G401.6 (cell line): ENCODE measurements around the gene TTC3.
"Not testable (repeated sequence)": the region's sequence is repeated elsewhere in the genome, so short reads cannot be mapped to it uniquely, and the experiment has no call there.

ENCODE experiments used
- FAIRE-seq: peaks from 2 replicates; lab custom pipeline; 2012; peaks lifted over from hg19 to GRCh38; lab: Jason Lieb, UNC

Gene TTC3

DNA sequence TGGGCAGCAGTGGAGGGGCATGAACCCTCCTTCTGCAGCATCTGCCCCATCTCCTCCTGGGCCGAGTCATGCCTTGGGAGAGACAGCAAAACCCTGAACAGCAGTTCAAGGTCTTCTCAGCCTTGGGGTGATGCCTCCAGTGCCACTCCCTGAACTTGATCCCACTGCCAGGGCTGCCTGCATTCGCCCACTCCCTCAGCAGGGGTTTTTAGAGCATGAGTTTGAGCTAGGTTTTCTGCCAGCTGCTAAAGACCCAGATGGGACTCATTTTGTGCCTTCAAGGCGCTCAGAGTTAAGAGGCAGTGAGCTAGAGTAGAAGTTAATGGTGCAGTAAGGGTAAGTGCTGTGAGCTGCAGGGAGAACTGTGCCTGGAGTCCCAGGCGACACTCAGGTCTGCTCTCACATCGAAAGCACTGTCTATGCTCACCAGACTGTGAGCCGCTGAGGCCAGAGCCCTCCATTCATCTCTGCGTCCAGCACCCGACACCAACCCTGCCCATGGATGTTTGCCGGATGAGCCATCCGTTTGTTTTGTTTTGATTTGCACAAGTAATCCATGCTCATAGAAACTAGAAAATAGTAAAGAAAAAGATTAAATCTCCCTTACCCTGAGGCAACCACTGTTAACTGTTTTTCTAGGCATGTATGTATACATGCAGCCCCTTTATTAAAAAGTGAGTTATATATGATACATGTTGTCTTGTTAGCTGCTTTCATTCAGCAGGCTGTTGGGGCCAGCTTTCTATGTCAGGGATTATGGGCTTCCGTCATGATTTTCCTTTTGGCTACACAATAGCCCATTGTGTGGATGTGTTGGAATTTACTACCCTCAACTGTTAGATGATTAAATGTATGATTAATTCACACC is 126.2 kb downstream of the TTC3 start:
- no peak for FAIRE-seq

DNA sequence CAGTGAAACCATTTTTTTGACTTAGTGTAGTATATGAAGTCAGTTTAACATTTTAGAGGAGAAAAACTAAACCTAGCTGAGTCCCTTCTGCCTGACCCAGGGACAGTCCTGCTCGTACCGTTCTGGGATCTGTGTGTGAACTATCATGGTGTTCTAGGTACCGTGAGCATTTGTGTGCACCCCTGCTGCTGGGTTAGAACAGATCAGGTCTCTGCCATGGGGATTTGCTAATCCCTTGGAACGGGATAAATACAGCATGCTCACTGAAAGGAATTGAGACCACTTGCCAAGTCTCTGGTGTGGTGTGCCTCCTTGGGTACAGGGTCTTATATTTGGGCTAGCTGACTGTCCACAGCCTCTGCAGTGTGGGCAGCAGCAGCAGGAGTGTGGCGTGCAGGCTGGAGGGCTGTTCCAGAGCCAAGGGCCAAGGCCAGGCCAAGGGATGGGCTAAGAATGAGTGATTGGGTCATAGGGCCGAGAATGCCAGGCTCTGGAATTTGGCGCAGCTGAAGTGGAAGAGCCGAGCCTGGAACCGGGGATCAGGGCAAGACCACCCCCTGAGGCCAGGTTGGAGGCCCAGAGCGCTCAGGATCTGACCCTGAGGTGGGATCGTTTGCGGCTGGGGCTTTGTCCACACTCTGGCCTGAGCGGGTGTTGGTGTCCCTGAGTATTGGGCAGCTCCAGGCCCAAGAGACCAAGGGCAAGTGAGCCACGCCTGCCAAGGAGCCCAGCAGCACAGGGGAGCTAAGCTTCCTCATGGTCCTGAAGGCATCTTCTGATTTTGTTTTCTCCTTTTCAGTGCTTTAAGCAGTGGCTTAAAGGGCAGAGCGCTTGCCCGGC is 127.8 kb downstream of the TTC3 start:
- FAIRE-seq = no peak

DNA sequence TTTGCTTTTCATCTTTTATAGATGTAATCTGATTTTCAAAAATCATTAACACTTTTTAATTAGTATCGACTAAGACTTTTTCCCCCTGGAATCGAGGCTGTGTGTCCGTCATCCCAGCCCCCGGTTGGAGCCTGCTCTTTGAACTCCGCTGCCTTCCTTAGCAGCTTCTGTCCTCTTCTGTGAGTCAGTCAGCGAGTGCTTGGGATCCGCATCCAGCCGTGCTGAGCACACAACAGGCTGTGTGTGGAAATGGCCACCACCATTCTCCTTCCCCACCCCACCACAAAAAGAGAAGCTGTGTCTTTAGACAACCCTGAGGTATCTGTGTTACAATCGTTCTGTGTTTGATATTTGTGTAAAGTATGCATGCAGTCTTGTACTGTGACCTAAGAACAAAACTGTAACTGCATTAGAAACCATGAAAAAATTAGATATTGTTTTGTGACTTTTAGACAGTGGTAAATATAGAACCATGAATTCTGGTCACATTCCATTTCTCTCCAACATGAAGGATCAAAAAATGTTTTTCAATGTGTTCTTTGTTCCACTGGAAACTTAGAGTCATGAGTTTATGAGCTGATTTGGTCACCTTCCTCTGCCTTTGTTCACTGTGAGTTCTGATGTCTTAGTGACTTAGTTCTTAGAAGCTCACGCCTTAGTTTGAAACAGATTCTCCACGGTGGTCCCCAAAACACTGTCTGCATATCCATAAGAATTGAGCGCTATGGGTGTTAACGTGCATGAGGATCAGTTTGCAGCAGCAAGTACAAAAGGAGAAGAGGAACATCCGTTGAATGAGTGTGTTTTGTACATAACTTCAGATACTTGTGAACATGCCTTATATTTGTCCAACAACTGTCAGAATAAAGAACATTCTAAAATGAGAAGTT is 129.4 kb downstream of the TTC3 start:
- FAIRE-seq = no peak

DNA sequence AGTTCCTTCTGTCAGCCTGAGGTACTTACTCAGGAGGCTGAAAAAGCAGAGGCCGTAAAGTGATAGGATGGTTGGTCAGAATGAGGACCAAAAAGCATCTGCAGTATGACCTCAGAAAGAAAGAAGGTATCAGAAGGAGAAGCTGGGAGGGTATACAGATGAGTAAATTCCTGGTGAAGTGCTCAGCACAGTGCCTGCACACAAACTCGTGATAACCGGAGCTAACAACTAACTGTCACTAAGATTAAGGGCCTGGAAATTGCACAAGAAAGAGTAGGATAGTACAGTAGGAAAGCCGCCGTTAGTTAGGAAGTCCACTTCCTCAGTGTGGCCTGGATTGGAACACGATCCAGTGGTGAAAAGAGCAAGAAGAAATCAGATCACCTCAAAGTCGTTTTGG is 131.5 kb downstream of the TTC3 start:
- no peak for FAIRE-seq

DNA sequence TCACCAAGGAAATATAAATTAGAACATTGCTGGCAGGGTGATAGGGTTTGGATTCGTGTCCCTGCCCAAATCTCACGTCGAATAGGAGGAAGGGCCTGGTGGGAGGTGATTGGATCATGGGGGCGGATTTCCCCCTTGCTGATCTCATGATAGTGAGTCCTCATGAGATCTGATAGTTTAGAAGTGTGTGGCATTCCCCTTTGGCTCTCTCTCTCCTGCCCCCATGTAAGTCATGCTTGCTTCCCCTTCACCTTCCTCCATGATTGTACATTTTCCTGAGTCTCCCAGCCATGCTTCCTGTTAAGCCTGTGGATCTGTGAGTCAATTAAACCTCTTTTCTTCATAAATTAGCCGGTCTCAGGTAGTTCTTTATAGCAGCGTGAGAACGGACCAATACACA is 133.4 kb downstream of the TTC3 start:
- no peak for FAIRE-seq

DNA sequence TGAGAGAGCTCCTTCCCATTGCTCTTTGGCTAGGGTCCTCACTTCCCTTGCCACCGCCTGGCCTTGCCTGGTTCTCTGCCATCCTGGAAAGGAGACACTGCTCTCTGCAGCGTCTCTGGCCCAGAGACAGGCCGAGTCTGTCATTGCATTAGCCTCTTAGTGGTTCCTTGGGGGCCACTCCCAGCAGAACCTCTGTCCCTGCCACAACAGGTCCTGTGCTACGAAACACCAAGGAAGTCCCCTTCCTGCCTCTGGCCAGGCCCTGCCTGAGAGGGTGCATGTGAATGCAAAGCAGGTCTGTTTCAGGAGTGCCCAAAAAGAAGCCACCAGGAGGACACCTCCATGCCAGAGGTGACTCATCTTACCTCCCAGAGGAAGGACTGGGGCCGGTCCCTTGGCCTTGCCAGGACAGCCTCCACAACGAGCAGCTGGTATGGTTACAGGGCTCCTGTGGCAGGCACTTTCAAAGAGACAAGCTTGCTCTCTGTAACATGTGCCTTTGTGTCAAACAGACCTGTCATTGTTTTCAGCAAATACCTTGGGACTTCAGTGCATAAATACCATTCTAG is 134.5 kb downstream of the TTC3 start:
- FAIRE-seq = no peak

DNA sequence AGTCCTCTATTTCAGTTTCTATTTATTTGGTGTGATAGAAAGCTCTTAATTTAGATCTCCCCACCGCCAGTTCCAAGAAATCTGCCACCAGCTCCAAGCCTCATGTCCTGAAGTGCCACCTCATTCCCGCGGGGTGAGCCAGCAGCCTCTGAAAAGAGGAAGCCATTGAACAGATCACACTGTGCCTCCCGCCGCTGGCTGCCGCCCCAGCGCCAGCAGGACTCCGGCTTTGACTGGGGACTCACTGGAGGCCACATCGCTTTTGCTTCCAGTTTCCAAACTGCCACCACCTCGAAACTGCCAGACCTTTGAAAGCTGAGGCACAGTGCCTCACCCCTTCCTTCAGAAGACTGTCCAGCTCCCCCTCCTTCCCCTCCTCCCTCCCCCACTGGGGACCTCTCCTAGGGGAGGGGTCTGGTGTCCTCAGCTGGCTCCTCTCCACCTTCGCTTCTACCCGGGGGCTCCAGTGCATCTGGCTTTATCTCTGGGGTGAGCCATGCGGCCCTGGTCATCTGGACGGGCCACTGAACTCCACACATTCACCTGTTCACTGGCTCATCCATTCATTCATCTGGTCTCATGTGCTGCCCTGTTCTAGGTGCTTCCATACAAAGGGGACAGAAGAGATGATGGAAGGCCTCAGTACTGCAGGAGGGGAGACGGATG is 135.1 kb downstream of the TTC3 start:
- FAIRE-seq = no peak

DNA sequence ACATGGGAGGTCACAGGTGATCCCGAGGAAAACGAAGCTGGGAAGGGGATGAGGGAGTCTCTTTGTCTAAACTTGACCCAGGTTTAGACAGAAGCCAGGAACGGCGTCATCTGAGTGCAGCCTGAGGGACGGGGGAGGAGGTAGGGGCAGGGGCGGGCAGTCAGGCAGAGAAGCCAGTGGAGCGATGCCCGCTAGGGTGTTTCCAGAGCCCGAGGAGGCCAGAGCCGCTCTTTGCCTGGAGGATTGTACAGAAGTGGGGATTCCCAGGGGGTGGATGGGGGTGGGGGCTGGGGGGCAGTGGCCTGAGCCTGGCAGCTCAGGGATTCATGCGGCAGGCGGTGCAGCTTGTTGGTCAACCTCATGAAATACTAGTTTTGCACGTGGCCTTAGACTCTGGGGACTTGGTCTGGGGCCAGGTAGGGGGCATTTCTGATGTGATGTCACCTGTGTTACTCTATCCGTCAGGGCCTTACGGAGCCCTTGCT is 135.7 kb downstream of the TTC3 start:
- FAIRE-seq = no peak

DNA sequence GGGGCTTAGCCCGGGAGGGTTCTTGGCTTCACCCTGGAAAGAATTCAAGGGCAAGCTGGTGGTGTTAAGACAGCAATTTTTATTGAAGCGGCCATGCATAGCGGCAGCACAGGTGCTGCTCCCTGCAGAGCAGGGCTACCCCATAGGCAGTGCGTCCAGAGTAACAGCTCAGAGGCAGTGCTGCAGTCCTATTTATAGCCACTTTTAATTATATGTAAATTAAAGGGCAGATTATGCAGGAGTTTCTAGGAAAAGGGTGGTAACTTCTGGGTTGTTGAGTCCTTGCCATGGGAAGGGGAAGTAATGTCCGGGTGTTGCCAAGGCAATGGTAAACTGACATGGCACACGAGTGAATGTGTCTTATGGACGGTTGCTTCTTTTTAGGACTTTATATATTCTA is 137.1 kb downstream of the TTC3 start:
- FAIRE-seq = no peak

DNA sequence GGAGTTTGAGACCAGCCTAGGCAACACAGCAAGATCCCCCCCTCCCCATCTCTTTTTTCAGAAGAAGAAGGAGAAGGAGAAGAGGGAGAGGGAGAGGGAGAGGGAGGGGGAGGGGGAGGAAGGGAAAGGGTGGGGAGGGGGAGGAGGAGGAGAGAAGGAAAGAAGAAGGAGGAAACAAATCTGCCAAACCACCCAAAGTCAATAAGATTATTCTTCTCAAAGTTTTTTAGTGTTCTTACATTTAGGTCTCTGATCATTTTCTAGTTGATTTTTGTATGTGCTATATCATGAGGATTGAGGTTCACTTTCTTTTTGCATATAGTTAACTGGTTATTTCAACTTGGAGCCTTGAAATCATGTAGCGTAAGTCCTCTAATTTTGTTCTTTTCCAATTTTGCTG is 137.7 kb downstream of the TTC3 start:
- FAIRE-seq = no peak

DNA sequence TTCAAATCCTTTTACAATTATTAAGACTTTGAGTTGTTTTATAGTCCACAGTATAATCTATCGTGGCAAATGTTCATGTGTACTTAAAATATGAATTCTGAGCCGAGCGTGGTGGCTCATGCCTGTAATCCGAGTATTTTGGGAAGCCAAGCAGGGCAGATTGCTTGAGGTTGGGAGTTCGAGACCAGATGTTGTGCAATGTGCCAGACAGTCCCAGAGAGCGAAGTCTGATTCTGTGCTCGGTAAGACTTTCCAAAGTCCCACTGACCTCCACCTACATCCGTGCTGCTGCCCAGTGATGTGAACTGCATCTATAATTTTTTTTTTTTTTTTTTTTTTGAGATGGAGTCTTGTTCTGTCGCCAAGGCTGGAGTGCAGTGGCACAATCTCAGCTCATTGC is 141.9 kb downstream of the TTC3 start:
- FAIRE-seq = no peak

DNA sequence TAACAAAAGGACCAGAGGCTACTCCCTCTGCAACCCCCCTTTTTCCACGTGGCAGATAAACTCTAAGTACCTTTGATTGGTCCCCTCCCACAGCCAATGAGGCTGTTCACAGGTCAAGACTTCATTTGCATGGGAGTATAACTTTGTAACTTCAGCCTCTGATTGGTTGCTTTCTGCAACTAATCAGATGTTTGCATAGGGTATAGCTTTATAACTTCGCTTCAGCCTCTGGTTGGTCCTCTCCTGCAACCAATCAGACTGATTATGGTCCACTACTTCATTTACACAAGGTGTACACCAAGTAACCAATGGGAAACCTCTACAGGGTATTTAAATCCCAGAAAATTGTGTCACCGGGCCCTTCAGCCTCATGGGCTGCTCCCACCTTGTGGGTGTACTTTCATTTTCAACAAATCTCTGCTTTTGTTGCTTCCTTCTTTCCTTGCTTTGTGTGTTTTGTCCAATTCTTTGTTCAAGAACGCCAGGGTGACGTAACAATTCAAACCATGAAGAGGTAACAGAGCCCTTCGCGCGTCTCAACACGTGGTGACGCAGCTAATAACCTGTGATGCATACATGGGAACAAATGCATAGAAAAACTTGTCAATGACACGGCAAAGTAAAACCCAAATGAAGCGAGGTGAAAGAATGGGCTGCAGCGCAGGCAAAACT is 146.8 kb downstream of the TTC3 start:
- no peak for FAIRE-seq

DNA sequence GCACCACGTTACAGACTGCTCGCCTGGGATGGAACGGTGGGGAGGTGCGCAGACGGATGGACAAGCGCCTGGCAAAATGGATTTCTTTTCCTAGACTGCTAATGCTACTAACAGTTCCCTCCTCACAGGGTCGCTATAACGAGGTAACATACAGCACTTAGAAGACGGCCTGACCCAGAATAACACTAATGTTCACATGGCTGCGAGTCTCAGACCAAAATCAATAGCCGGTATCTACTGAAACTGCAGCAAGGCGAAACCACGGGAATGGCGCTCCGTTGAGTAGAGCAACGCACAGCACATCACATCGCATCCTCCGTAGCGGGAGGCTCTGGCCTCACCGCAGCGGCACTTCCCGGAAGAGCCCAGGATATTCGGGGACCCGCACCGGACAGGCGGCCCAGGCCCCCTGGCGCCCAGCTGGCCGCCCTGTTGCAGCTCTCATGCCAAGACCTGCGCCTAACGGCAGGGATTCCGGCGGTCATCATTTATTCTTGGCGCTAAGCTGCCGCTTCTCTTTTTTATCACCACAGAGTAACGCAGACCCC is 147.5 kb downstream of the TTC3 start:
- no peak for FAIRE-seq

DNA sequence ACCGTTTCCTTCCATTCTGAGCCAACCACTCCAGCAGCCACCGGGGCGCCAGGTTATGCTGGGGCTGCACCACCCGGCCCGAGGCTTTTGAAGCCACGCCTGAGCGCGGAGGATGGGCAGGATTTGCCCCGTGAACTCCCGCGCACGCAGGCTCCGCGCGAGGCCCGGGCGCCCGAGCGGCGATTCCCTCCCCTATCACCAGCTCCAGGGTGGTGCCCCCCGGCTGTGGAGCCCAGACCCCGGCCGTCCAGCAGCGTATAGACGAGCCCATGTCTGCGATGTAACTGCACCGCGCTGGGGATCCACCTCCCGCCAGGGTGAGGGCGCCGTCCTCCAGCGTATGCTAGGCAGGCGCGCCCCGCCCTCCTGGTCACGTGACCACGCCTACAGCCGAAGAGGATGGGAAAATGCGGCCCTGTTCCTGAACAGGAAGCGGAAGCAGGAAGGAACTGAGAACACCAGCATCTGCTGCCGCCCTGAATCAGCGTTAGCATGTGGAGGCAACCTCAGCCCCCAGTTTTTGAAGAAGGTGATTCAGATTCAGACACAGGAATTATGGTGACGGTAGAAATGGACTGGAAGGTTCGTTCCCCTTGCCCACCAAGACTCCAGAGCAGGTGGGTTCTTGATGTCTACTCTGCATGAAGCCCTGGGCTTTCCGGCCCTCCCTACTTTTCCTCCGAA is 148.1 kb downstream of the TTC3 start:
- FAIRE-seq = no peak

DNA sequence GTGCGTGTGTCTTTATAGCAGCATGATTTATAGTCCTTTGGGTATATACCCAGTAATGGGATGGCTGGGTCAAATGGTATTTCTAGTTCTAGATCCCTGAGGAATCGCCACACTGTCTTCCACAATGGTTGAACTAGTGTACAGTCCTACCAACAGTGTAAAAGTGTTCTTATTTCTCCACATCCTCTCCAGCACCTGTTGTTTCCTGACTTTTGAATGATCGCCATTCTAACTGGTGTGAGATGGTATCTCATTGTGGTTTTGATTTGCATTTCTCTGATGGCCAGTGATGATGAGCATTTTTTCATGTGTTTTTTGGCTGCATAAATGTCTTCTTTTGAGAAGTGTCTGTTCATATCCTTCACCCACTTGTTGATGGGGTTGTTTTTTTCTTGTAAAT is 149.2 kb downstream of the TTC3 start:
- not testable (repeated sequence) for FAIRE-seq

DNA sequence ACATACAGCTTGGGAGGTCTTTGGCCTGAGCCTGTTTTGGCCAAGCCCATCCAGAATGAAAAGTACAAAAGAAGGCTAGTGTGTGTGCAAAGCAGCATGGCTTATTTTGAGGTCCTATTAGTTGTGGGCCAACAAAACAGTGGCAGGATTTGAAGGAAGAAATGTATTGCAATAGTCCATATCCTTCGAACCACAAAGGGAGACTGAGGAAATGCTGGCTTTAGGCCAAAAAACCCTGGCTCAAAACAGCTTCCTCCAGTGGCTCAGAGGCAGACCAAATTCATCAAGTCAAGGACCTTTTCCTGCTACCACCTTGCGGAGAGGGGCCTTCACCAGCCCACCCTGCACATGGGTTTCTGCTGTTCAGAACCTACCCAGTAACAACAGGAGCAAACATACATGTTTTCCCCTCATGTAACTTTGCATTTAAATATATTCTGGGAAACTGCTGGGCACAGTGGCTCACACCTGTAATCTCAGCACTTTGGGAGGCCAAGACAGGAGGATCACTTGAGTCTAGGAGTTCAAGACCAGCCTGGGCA is 150.8 kb downstream of the TTC3 start:
- no peak for FAIRE-seq

DNA sequence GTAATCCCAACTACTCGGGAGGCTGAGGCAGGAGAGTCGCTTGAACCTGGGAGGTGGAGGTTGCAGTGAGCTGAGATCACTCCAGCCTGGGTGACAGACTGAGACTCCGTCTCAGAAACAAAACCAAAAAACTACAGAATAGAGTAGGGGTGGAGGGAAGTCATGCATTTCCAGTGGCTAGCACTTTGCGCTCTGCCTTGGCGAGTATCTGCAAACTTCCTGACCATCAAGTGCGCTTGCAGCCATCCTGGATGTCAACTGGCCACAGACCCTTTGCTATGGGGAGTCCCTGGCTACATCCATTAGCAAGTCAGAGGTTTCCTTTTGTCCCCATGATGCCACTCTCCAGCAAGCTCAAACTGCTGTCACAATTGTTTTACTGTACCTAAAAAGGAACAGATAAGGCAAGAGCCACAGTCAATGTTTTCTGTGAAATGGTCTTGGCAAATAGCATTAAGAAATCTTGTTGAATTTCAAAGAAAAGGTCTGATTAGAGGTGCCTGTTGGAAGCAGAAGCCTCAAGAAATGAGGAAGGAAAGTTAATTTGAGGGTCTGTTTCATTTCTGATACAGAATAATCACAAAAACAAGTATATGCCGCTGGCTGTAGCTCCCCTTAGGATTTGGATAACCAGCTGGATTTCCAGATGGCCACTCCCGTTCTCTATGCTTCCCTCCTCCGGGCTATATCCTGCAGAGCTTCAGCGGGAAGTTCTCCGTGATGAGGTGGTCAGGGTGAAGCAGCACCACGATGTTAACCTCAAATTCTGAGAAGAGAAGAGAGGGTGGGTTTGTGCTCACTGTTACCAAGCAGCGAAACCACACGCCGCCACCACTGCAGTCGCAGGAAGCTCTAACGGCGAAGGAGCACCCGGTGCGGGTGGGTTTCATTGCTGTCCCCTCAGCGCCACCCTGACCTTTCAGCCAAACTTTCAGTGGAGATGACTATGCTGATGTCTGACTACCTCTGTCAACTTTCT is 152.1 kb downstream of the TTC3 start:
- FAIRE-seq = no peak
